ENCODE results near the gene DDIAS. TPM values are rescaled to one million over a fixed set of nuclear protein-coding genes. Genes with fewer than 3 reads are reported as not detected.

DDIAS gene
- total and polyA plus RNA-seq, 10 of the 15 experiments (the other 5 are each of a cell fraction or from before 2014, with no cell fraction given) = 6.9 to 27.8 (median 12.9) TPM

GRCh38 chr11:82967381-82967780 lies 65.8 kb downstream of the DDIAS start:
- Histone ChIP-seq H3K4me3 (no peak overlapping the region), H3K4me1 (ENCODE audit: control insufficient read depth, insufficient read depth, low read length) (peaks cover 35% of the 10 kb centered on the region), H3K36me3 (ENCODE audit: control insufficient read depth in 2 of 2, insufficient read depth in 2 of 2, low read length in 1 of 2) (no peaks in the 10 kb centered on the region), H3K27me3 (replicated peaks in 1 of 2; ENCODE audit: control insufficient read depth in 2 of 2, insufficient read depth in 2 of 2, low read length in 1 of 2) (no peaks in the 10 kb centered on the region), H3K4me2 (ENCODE audit: control insufficient read depth, insufficient read depth) (no peak overlapping the region), H2AFZ (ENCODE audit: control insufficient read depth, low read depth, low read length) (no peak overlapping the region), H3K9me3 (replicated peaks; ENCODE audit: control insufficient read depth, insufficient read depth, low read length) (no peaks in the 10 kb centered on the region; the same call in 1 of the 3 replicates), H3K79me2 (ENCODE audit: control insufficient read depth, insufficient read depth, low read length) (no peaks in the 10 kb centered on the region), H3K27ac (ENCODE audit: control insufficient read depth, insufficient read depth) (no peak overlapping the region), H4K20me1 (ENCODE audit: control insufficient read depth, insufficient read depth) (no peaks in the 10 kb centered on the region), H3K9ac (ENCODE audit: control insufficient read depth, insufficient read depth, low read length) (no peak overlapping the region)
- no peak for FAIRE-seq
- DNase-seq (ENCODE audit: low read depth, low spot score) = no peak
- POLR2A ChIA-PET = interaction anchor here (0.6 to 1.0 kb wide), 3 partner anchors 9 to 94 kb away, joined by 5 to 7 read pairs (median 5); no protein-coding TSS in a partner anchor
- in situ Hi-C loops (cut with MboI) (no loop called here), intact Hi-C loops (cut with micrococcal nuclease; ENCODE audit: unreplicated experiment) (no loop called here)
- no peak for TF ChIP-seq CHD2 (IDR thresholded peaks at IDR 0.05; ENCODE audit: borderline replicate concordance, low read depth, low read length)
- no peak for TF ChIP-seq CHD1 (IDR thresholded peaks at IDR 0.05; ENCODE audit: low read depth, low read length)
- no peak for TF ChIP-seq ZBTB4 (CRISPR knock-in tag; IDR thresholded peaks at IDR 0.05)
- TF ChIP-seq, protein P1, sequence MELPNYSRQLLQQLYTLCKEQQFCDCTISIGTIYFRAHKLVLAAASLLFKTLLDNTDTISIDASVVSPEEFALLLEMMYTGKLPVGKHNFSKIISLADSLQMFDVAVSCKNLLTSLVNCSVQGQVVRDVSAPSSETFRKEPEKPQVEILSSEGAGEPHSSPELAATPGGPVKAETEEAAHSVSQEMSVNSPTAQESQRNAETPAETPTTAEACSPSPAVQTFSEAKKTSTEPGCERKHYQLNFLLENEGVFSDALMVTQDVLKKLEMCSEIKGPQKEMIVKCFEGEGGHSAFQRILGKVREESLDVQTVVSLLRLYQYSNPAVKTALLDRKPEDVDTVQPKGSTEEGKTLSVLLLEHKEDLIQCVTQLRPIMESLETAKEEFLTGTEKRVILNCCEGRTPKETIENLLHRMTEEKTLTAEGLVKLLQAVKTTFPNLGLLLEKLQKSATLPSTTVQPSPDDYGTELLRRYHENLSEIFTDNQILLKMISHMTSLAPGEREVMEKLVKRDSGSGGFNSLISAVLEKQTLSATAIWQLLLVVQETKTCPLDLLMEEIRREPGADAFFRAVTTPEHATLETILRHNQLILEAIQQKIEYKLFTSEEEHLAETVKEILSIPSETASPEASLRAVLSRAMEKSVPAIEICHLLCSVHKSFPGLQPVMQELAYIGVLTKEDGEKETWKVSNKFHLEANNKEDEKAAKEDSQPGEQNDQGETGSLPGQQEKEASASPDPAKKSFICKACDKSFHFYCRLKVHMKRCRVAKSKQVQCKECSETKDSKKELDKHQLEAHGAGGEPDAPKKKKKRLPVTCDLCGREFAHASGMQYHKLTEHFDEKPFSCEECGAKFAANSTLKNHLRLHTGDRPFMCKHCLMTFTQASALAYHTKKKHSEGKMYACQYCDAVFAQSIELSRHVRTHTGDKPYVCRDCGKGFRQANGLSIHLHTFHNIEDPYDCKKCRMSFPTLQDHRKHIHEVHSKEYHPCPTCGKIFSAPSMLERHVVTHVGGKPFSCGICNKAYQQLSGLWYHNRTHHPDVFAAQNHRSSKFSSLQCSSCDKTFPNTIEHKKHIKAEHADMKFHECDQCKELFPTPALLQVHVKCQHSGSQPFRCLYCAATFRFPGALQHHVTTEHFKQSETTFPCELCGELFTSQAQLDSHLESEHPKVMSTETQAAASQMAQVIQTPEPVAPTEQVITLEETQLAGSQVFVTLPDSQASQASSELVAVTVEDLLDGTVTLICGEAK (IDR thresholded peaks at IDR 0.05; ENCODE audit: borderline replicate concordance) = no peak
- TF ChIP-seq TCF3 (IDR thresholded peaks at IDR 0.05; ENCODE audit: borderline replicate concordance, insufficient read depth, low read depth, low read length) = no peak
- TF ChIP-seq, protein P2, sequence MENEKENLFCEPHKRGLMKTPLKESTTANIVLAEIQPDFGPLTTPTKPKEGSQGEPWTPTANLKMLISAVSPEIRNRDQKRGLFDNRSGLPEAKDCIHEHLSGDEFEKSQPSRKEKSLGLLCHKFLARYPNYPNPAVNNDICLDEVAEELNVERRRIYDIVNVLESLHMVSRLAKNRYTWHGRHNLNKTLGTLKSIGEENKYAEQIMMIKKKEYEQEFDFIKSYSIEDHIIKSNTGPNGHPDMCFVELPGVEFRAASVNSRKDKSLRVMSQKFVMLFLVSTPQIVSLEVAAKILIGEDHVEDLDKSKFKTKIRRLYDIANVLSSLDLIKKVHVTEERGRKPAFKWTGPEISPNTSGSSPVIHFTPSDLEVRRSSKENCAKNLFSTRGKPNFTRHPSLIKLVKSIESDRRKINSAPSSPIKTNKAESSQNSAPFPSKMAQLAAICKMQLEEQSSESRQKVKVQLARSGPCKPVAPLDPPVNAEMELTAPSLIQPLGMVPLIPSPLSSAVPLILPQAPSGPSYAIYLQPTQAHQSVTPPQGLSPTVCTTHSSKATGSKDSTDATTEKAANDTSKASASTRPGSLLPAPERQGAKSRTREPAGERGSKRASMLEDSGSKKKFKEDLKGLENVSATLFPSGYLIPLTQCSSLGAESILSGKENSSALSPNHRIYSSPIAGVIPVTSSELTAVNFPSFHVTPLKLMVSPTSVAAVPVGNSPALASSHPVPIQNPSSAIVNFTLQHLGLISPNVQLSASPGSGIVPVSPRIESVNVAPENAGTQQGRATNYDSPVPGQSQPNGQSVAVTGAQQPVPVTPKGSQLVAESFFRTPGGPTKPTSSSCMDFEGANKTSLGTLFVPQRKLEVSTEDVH (IDR thresholded peaks at IDR 0.05; ENCODE audit: low read depth, partially characterized antibody) = no peak
- no peak for TF ChIP-seq NFYB (IDR thresholded peaks at IDR 0.05; ENCODE audit: insufficient read depth, low read depth, low read length)
- no peak for TF ChIP-seq SIX5 (IDR thresholded peaks at IDR 0.05; ENCODE audit: low read depth, low read length, severe bottlenecking)
- TF ChIP-seq IRF4 (IDR thresholded peaks at IDR 0.05; ENCODE audit: low read depth, low read length) = no peak
- ATAC-seq = no peak
- RAD21 ChIA-PET (ENCODE audit: unreplicated experiment) = no interaction called here
- CTCF ChIA-PET = no interaction called here
- WGBS (ENCODE audit: insufficient coverage, insufficient replicate concordance, low lambda C conversion rate, missing lambda C conversion rate) = 89% methylated on average over 3 of the region's 4 CpGs
- no TSS peak for BruUV-seq (replicated peaks)
- SMC1A ChIA-PET (ENCODE audit: uncharacterized antibody, unreplicated experiment) = interaction anchor here (0.9 to 1.1 kb wide), 2 partner anchors 24 to 37 kb away, joined by 3 to 4 read pairs; no protein-coding TSS in a partner anchor
